SK-N-SH treated with all-trans-retinoic acid at 6 μM for 48 hours (cell line): ENCODE results near the gene B9D1.

Source experiments
- BACH2 ChIP-seq: fragments of 250-450 bp; sonication (Bioruptor Pico); IDR thresholded peaks from 2 replicates; pipeline ENCODE4 v1.9.0; 2021; ENCODE audit warnings: mild to moderate bottlenecking, borderline replicate concordance
- CREB5 ChIP-seq: fragments of 250-450 bp; sonication (Bioruptor Pico); IDR thresholded peaks from 2 replicates; pipeline ENCODE4 v1.5.1; 2020; ENCODE audit warnings: low read depth, mild to moderate bottlenecking, moderate library complexity
- ESRRG ChIP-seq: fragments of 250-450 bp; sonication (Bioruptor Pico); IDR thresholded peaks from 2 replicates; pipeline ENCODE4 v1.6.1; 2021; ENCODE audit warnings: mild to moderate bottlenecking
- PATZ1 ChIP-seq: fragments of 250-450 bp; sonication (Bioruptor Pico); IDR thresholded peaks from 2 replicates; pipeline ENCODE4 v1.8.0; 2020; ENCODE audit warnings: mild to moderate bottlenecking, moderate library complexity, borderline replicate concordance
- RARB ChIP-seq: fragments of 250-450 bp; sonication (Bioruptor Pico); IDR thresholded peaks from 2 replicates; pipeline ENCODE4 v1.8.0; 2021; ENCODE audit warnings: mild to moderate bottlenecking, moderate library complexity
- SNAI2 ChIP-seq: fragments of 250-450 bp; sonication (Bioruptor Pico); IDR thresholded peaks from 2 replicates; pipeline ENCODE4 v1.5.0; 2020; ENCODE audit warnings: mild to moderate bottlenecking, moderate library complexity
- TCF4 ChIP-seq: fragments of 250-450 bp; sonication (Bioruptor Pico); IDR thresholded peaks from 2 replicates; pipeline ENCODE4 v1.8.0; 2021; ENCODE audit warnings: mild to moderate bottlenecking, moderate library complexity, borderline replicate concordance
- ZFP3 ChIP-seq: fragments of 250-450 bp; sonication (Bioruptor Pico); IDR thresholded peaks from 2 replicates; pipeline ENCODE4 v1.5.0; 2020; ENCODE audit warnings: mild to moderate bottlenecking, moderate library complexity
- ZFP30 ChIP-seq: fragments of 450-650 bp; formaldehyde crosslinking; IDR thresholded peaks from 2 replicates; pipeline ENCODE4 v1.5.0; 2022; ENCODE audit warnings: mild to moderate bottlenecking, moderate library complexity
- ZNF8 ChIP-seq: fragments of 450-650 bp; formaldehyde crosslinking; IDR thresholded peaks from 2 replicates; pipeline ENCODE4 v1.5.0; 2020; ENCODE audit warnings: mild to moderate bottlenecking, moderate library complexity

DNA sequence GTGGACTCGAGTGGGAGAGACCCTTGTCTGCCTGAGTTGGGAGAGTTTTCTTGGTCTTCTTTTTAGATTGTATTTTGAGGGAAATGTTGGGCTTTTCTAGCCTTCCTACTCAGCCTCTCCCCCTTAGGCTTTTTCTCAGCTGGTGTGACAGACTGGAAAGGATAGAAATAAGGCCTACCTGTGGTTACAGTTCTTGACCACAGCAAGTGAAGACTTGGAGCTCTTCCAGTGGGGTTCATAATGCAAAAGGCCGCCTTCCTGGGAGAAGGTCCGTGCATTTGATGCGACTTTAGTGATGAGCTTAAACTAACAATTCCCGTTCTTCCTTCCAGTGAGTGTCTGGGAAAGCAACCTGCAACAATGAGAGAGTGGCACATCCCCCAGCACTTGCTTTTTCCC lies 56.8 kb downstream of the B9D1 start:
- TF ChIP-seq ESRRG (CRISPR knock-in tag) (no peak), SNAI2 (CRISPR knock-in tag) (no peak), TCF4 (CRISPR knock-in tag) (no peak), ZFP30 (CRISPR knock-in tag) (no peak), RARB (CRISPR knock-in tag) (no peak), PATZ1 (CRISPR knock-in tag) (no peak), ZFP3 (CRISPR knock-in tag) (no peak), BACH2 (no peak), CREB5 (no peak), ZNF8 (CRISPR knock-in tag) (no peak)
